Lower leg skin (tissue), 4 donors: Measurements from ENCODE around the gene HEPACAM. TPM values are rescaled to one million over a fixed set of nuclear protein-coding genes. Genes with fewer than 3 reads are reported as not detected.

Experiments used
- DNase-seq, 2 donors: peaks; one replicate each; pipeline ENCODE4 v3.0.0-alpha.2; 2019; ENCODE audit warnings: low spot score in 2 of 2
- H3K4me3 ChIP-seq: fragments of 200-600 bp; sonication (generic); 2 replicates; pipeline ENCODE4 v1.5.1; 2017; ENCODE audit warnings: mild to moderate bottlenecking, low read depth; ENCODE audit not compliant: poor library complexity, severe bottlenecking
- POLR2A ChIP-seq, 2 donors: fragments of 450-650 bp; IDR thresholded peaks; one replicate each; pipeline ENCODE4 v1.6.1; 2016 to 2017; ENCODE audit warnings: antibody characterized with exemption in 2 of 2, mild to moderate bottlenecking in 1 of 2, moderate library complexity in 1 of 2
- WGBS, 2 donors: methylation state at CpG; one replicate each; pipeline ENCODE4 v1.1.5; 2018; 5-methylcytosine and 5-hydroxymethylcytosine counted together
- intact Hi-C: fragments of 100-400 bp; cut with DNase I; formaldehyde crosslinking; loops from one replicate; pipeline ENCODE4 v1.15.0; 2023; ENCODE audit warnings: low total_unique reads
- total RNA-seq, 4 donors: library from RNA; depleted of rRNA; stranded (reverse); fragments of >200 nt; gene quantifications; one replicate each; pipeline ENCODE4 v1.1.0, GENCODE V29; 2016
- TF ChIP-seq, protein P1 (sequence below), 3 donors: fragments of 450-650 bp; IDR thresholded peaks; one replicate each; pipeline ENCODE4 v1.5.1; 2016; ENCODE audit warnings: antibody characterized with exemption in 3 of 3, mild to moderate bottlenecking in 3 of 3, moderate library complexity in 2 of 3

The HEPACAM gene
- total RNA-seq, 4 donors from 2014 or later, result 0.06 to 1.9 (median 0.97) TPM; not detected in 1

DNA sequence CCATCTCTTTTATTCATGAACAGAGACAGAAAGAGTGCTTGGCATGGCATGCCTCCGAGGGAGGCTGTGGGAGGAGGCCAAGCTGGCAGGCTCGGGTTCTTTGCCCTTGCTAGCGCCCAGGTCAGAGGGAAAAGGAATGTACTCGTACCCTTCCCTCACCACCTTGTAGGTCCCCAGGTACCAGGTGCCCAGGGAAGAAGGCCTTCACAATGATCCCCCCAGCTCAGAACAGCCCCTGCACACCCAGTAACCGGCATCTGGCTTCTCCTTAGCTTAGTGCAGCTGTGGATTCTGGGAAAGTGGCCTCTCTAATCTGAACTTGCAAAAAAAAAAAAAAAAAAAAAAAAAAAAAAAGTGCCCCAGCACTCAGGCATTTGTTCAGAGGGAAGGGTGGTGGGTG is 15.5 kb downstream of the HEPACAM start:
- peak in 1 of 2 donors; percentile 53 for DNase-seq
- TF ChIP-seq, protein P1, sequence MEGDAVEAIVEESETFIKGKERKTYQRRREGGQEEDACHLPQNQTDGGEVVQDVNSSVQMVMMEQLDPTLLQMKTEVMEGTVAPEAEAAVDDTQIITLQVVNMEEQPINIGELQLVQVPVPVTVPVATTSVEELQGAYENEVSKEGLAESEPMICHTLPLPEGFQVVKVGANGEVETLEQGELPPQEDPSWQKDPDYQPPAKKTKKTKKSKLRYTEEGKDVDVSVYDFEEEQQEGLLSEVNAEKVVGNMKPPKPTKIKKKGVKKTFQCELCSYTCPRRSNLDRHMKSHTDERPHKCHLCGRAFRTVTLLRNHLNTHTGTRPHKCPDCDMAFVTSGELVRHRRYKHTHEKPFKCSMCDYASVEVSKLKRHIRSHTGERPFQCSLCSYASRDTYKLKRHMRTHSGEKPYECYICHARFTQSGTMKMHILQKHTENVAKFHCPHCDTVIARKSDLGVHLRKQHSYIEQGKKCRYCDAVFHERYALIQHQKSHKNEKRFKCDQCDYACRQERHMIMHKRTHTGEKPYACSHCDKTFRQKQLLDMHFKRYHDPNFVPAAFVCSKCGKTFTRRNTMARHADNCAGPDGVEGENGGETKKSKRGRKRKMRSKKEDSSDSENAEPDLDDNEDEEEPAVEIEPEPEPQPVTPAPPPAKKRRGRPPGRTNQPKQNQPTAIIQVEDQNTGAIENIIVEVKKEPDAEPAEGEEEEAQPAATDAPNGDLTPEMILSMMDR (IDR thresholded peaks at IDR 0.05), result no peak
- TF ChIP-seq POLR2A (IDR thresholded peaks at IDR 0.05), result no peak
- intact Hi-C loops, result no loop called here
- H3K4me3 ChIP-seq, result no peak overlapping the region
- WGBS, 2 donors, result 92 to 94% methylated on average over 5 of the region's 5 CpGs

DNA sequence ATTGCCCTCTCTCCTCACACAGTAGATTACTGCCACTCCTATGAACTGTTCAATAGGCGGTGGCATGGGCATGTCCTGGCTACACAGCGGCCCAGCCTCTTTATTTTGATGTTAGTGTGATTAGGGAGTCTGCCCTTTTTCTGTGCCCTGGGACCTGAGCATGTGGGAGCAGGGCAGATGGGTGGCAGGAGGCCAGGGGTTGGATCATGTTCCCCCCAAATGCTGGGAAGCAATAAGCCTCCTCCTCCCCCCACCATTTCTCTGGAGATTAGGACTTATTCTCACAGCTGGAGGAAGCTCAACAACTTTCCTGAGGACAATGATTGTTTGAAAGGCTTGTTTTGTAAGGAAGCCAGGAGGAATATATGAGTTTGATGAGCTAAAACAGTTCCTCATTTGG is 15.9 kb downstream of the HEPACAM start:
- peak in 1 of 2 donors; percentile 62 for DNase-seq
- intact Hi-C loops, result no loop called here
- H3K4me3 ChIP-seq, result no peak overlapping the region
- WGBS, 2 donors, result 86 to 90% methylated on average over 2 of the region's 2 CpGs
- TF ChIP-seq POLR2A (IDR thresholded peaks at IDR 0.05), result no peak
- TF ChIP-seq, protein P1 (IDR thresholded peaks at IDR 0.05), result no peak

DNA sequence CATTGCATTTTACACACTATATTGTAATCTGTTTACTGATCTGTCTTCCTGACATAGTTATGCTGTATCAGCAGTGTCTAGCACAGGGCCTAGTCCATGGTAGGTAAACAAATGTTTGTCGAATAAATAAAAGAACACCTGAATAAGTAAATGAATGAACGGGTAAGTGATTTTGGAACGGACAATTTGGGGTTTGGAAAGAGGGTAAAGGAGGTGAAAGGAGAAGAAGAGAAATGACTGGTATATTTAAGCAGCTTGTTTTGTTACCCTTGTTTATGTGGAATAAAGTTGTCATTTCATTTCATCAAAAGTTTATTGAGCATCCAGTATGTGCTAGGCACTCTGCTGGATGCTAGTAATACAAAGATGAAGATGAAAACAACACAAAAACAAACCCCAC is 16.9 kb downstream of the HEPACAM start, which contains the start of gene HEPN1:
Gene HEPN1, plus strand, starts transcription at position 301 of the 400 bp plus-strand sequence.
- TF ChIP-seq, protein P1 (IDR thresholded peaks at IDR 0.05), result no peak
- no peak for TF ChIP-seq POLR2A (IDR thresholded peaks at IDR 0.05)
- no peak for DNase-seq
- 90 to 96% methylated on average over 3 of the region's 3 CpGs for WGBS, 2 donors
- intact Hi-C loops, result no loop called here
- H3K4me3 ChIP-seq, result no peak within 1 kb of the TSS

DNA sequence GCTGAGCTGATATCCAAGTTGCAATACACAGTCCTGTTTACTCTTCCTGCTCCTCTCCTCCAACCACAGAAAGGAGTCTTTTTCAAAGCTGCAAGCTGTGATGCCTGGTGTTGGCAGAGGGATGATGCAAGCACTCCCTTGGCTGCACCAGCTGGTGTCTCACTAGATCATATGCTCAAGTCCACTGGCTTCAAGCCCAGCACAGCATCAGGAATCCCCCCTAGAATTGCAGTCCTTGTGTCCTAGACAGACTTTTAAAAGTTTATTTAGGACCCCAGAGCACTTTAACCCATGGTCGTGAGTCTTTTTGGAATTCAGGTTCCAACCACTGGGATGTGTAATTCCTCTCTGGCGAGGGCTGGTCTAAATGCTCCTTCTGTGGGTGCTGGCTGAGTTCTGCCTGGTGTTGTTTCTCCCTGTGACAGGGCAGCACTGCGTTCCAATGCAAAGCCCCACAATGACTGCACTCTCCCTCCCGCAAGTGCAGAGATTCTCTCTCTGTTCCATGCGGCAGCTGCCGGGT is 18.7 kb downstream of the HEPACAM start:
- TF ChIP-seq, protein P1 (IDR thresholded peaks at IDR 0.05), result no peak
- TF ChIP-seq POLR2A (IDR thresholded peaks at IDR 0.05), result no peak
- DNase-seq, result peak in 1 of 2 donors; percentile 39
- no peak overlapping the region for H3K4me3 ChIP-seq
- WGBS, 2 donors, result 76 to 84% methylated on average over 6 of the region's 6 CpGs
- intact Hi-C loops, result no loop called here

DNA sequence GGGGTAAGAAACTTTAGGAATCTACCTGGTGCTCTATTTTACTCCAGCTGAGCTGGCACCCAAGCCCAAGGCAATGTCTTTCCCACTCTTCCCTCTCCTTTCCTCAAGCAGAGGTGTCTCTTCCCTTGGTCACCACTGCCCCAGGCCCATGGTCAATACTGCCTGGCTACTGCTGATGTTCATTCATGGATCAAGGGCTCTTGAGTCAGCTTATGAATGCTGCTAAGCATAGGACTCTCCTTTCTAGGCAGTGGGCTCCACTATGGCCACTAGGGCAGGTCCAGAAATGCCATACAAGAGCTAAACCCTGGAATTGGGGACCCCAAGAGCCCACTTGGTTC is 19.5 kb downstream of the HEPACAM start:
- H3K4me3 ChIP-seq, result no peak overlapping the region
- DNase-seq, result no peak
- intact Hi-C loops, result no loop called here
- TF ChIP-seq, protein P1 (IDR thresholded peaks at IDR 0.05), result no peak
- TF ChIP-seq POLR2A (IDR thresholded peaks at IDR 0.05), result no peak
